Measurements from ENCODE around the gene CAP1. TPM values are rescaled to one million over a fixed set of nuclear protein-coding genes. Genes with fewer than 3 reads are reported as not detected.
A peak's percentile ranks its signal among the peaks of the same experiment; 100 is the strongest.

The CAP1 gene, protein sequence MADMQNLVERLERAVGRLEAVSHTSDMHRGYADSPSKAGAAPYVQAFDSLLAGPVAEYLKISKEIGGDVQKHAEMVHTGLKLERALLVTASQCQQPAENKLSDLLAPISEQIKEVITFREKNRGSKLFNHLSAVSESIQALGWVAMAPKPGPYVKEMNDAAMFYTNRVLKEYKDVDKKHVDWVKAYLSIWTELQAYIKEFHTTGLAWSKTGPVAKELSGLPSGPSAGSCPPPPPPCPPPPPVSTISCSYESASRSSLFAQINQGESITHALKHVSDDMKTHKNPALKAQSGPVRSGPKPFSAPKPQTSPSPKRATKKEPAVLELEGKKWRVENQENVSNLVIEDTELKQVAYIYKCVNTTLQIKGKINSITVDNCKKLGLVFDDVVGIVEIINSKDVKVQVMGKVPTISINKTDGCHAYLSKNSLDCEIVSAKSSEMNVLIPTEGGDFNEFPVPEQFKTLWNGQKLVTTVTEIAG
- 173 and 189 TPM in 2 replicates for total RNA-seq (2011; cell fraction: chromatin; rRNA removed; ENCODE audit: low replicate concordance)
- total RNA-seq (2011; cell fraction: nucleolus; rRNA removed): 98.9 and 116 TPM in 2 replicates
- total RNA-seq (2011; cell fraction: nucleoplasm; rRNA removed): 132 and 136 TPM in 2 replicates
- total RNA-seq (2014; rRNA removed): 230 and 251 TPM in 2 replicates
- total RNA-seq (2014; rRNA removed; fragmentation: Illumina TruSeq; extraction: Trizol): 271 and 311 TPM in 2 replicates
- 270 and 271 TPM in 2 replicates for total RNA-seq (2015; rRNA removed; fragmentation: Illumina TruSeq; extraction: Trizol)
- 322 and 339 TPM in 2 replicates for total RNA-seq (2021)
- 485 and 488 TPM in 2 replicates for polyA plus RNA-seq (2011; rRNA removed)
- 203 and 329 TPM in 2 replicates for polyA plus RNA-seq (2011; cell fraction: cytosol; rRNA removed)
- 186 and 410 TPM in 2 replicates for polyA plus RNA-seq (2011; cell fraction: nucleus; rRNA removed)
- polyA plus RNA-seq (2012): 338 and 462 TPM in 2 replicates
- 310 and 337 TPM in 2 replicates for polyA plus RNA-seq (2014; fragmentation: Illumina TruSeq; extraction: Trizol)
- polyA plus RNA-seq (2014; fragmentation: Nextera tagmentation; extraction: Ambion mirVana): 100 to 1,000 TPM; 281 to 658 TPM
- polyA plus RNA-seq (2014; rRNA removed): 269 and 277 TPM in 2 replicates
- polyA minus RNA-seq (2011; rRNA and poly(A)+ RNA removed): 462 and 519 TPM in 2 replicates
- 151 and 156 TPM in 2 replicates for polyA minus RNA-seq (2011; cell fraction: cytosol; rRNA and poly(A)+ RNA removed)
- 47.5 and 121 TPM in 2 replicates for polyA minus RNA-seq (2011; cell fraction: nucleus; rRNA and poly(A)+ RNA removed)
- Bru-seq, nascent RNA: percentile 94 among the genes with signal in this experiment
- BruChase-seq, experiment 1, labeled RNA remaining after a 2-hour chase: percentile 91 among the genes with signal in this experiment
- BruChase-seq, experiment 2, labeled RNA remaining after a 6-hour chase: percentile 92 among the genes with signal in this experiment
- long read RNA-seq, experiment 1, transcript CAP1-206 (13 exons, 2,217 nt): major isoform, 164 of 639 reads
- long read RNA-seq, experiment 1, transcript CAP1-202 (13 exons, 1,496 nt): minor isoform, 57 of 639 reads
- long read RNA-seq, experiment 1, transcript CAP1-203 (13 exons, 3,105 nt): minor isoform, 97 of 639 reads
- long read RNA-seq, experiment 1, transcript CAP1-201 (13 exons, 2,592 nt): minor isoform, 24 of 639 reads
- long read RNA-seq, experiment 1, partial matches to known transcripts: 127 of 639 reads
- long read RNA-seq, experiment 1, other reads (novel, unspliced or antisense): 138 of 639 reads
- long read RNA-seq, experiment 2, transcript CAP1-206 (13 exons, 2,217 nt): major isoform, 28 of 221 reads
- long read RNA-seq, experiment 2, transcript CAP1-203 (13 exons, 3,105 nt): minor isoform, 8 of 221 reads
- long read RNA-seq, experiment 2, partial matches to known transcripts: 67 of 221 reads
- long read RNA-seq, experiment 2, other reads (novel, unspliced or antisense): 100 of 221 reads
- long read RNA-seq, experiment 3, transcript CAP1-202 (13 exons, 1,496 nt): minor isoform, 19 of 184 reads
- long read RNA-seq, experiment 3, transcript CAP1-201 (13 exons, 2,592 nt): minor isoform, 10 of 184 reads
- long read RNA-seq, experiment 3, transcript CAP1-203 (13 exons, 3,105 nt): minor isoform, 41 of 184 reads
- long read RNA-seq, experiment 3, transcript CAP1-206 (13 exons, 2,217 nt): major isoform, 56 of 184 reads
- long read RNA-seq, experiment 3, partial matches to known transcripts: 24 of 184 reads
- long read RNA-seq, experiment 3, other reads (novel, unspliced or antisense): 29 of 184 reads

- FAIRE-seq: peak; percentile 88
- Histone ChIP-seq H3K4me1 (replicated peaks in 1 of 2; ENCODE audit: control insufficient read depth in 2 of 2, insufficient read depth in 2 of 2, low read length in 2 of 2) (peaks cover 39 to 60% of the 10 kb centered on the region in 2 experiments), H3K79me2 (ENCODE audit: control insufficient read depth, insufficient read depth, low read length) (peaks cover 51% of the 10 kb centered on the region), H4K20me1 (replicated peaks; ENCODE audit: control insufficient read depth, insufficient read depth, low read length) (no peaks in the 10 kb centered on the region; the same call in 1 of the 2 replicates), H3K4me2 (ENCODE audit: insufficient read depth, low read length) (peak within 1 kb of the TSS; percentile 98), H3K9me3 (replicated peaks; ENCODE audit: control insufficient read depth, insufficient read depth, low read depth, low read length) (no peaks in the 10 kb centered on the region), H3K27me3 (ENCODE audit: control insufficient read depth in 2 of 2, insufficient read depth in 2 of 2, low read length in 2 of 2) (no peaks in the 10 kb centered on the region), H3K9me1 (ENCODE audit: control insufficient read depth, insufficient read depth, low read length) (no peaks in the 10 kb centered on the region), H3K9ac (ENCODE audit: insufficient read depth in 1 of 2, low read depth in 2 of 2, low read length in 2 of 2) (peak within 1 kb of the TSS; percentile 99), H3K36me3 (ENCODE audit: control insufficient read depth, insufficient read depth, low read length) (peaks cover 33% of the 10 kb centered on the region), H3K4me3 (peak within 1 kb of the TSS; percentile 91), H2AFZ (ENCODE audit: low read depth, low read length) (peak within 1 kb of the TSS; percentile 78), H3K27ac (ENCODE audit: extremely low read depth, low read depth, low read length) (peak within 1 kb of the TSS; percentile 99)
- ATAC-seq: peak; percentile 92
- in situ Hi-C loops (cut with MboI) (no loop called here), intact Hi-C loops (cut with micrococcal nuclease) (loop anchor here (1.0 kb wide), 1 partner anchor 17 kb away; no protein-coding TSS in a partner anchor)
- BruUV-seq (replicated peaks): TSS peak; percentile 79
- CTCF ChIA-PET (ENCODE audit: low intra/inter-chr PET ratio): no interaction called here
- WGBS (ENCODE audit: insufficient coverage, low coverage, missing lambda C conversion rate): under 1% methylated on average over 64 of the region's 65 CpGs
- DNase-seq (ENCODE audit: extremely low read depth in 1 of 4, low spot score in 3 of 4): peak; percentile 99 to 100 (median 99)
- POLR2A ChIA-PET: interaction anchor here (0.6 to 6.2 kb wide), 21 partner anchors 11 to 556 kb away, joined by 3 to 72 read pairs (median 4); no protein-coding TSS in a partner anchor
- TF ChIP-seq ERF (CRISPR knock-in tag; IDR thresholded peaks at IDR 0.05): peak; percentile 68; the same call in 1 of the 2 replicates
- TF ChIP-seq NFE2 (IDR thresholded peaks at IDR 0.05; ENCODE audit: low read depth): 0 out of 2 replicates have a peak, but pooled peaks have one; percentile 5
- TF ChIP-seq ZNF431 (CRISPR knock-in tag; IDR thresholded peaks at IDR 0.05): 0 out of 2 replicates have a peak, but pooled peaks have one; percentile 43
- TF ChIP-seq POLR2AphosphoS5 (IDR thresholded peaks at IDR 0.05; ENCODE audit: control insufficient read depth, insufficient read depth, low read depth, low read length): no peak
- peak; percentile 46; the same call in 1 of the 2 replicates for TF ChIP-seq JUND (IDR thresholded peaks at IDR 0.05; ENCODE audit: borderline replicate concordance, low read depth, low read length)
- TF ChIP-seq JUND (tag; IDR thresholded peaks at IDR 0.05; ENCODE audit: borderline replicate concordance, low read depth, low read length): no peak
- peak; percentile 19; the same call in 1 of the 2 replicates for TF ChIP-seq NFIC (IDR thresholded peaks at IDR 0.05)
- TF ChIP-seq, protein P1, sequence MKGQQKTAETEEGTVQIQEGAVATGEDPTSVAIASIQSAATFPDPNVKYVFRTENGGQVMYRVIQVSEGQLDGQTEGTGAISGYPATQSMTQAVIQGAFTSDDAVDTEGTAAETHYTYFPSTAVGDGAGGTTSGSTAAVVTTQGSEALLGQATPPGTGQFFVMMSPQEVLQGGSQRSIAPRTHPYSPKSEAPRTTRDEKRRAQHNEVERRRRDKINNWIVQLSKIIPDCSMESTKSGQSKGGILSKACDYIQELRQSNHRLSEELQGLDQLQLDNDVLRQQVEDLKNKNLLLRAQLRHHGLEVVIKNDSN (CRISPR knock-in tag; IDR thresholded peaks at IDR 0.05): peak; percentile 94
- TF ChIP-seq KAT7 (CRISPR knock-in tag; IDR thresholded peaks at IDR 0.05; ENCODE audit: borderline replicate concordance): peak; percentile 83; the same call in 1 of the 2 replicates
Measured at GRCh38 chr1:40040511-40041465, at the start of gene CAP1. CAP1 (plus strand) TSS chr1:40040729; CDS start chr1:40059347, 18,618 bp downstream.
